Vagina (tissue), 2 donors: ENCODE measurements around the gene PGC.

ENCODE experiments used
- POLR2AphosphoS5 ChIP-seq, 2 donors: sonication (generic); formaldehyde crosslinking; IDR thresholded peaks; one replicate each; pipeline ENCODE4 v1.9.0; 2017; ENCODE audit warnings: antibody characterized with exemption in 2 of 2, mild to moderate bottlenecking in 2 of 2, low read depth in 1 of 2; ENCODE audit not compliant: insufficient read depth in 1 of 2
- TF ChIP-seq, protein P1 (sequence below), 3 experiments: fragments of 450-650 bp in 2 of 3; fragments of 200-600 bp in 1 of 3; sonication (generic) in 1 of 3; IDR thresholded peaks; one replicate each; pipeline ENCODE4 v1.5.1; 2017 to 2019; ENCODE audit warnings: antibody characterized with exemption in 3 of 3, mild to moderate bottlenecking in 2 of 3, moderate library complexity in 2 of 3

- TF ChIP-seq, protein P1, sequence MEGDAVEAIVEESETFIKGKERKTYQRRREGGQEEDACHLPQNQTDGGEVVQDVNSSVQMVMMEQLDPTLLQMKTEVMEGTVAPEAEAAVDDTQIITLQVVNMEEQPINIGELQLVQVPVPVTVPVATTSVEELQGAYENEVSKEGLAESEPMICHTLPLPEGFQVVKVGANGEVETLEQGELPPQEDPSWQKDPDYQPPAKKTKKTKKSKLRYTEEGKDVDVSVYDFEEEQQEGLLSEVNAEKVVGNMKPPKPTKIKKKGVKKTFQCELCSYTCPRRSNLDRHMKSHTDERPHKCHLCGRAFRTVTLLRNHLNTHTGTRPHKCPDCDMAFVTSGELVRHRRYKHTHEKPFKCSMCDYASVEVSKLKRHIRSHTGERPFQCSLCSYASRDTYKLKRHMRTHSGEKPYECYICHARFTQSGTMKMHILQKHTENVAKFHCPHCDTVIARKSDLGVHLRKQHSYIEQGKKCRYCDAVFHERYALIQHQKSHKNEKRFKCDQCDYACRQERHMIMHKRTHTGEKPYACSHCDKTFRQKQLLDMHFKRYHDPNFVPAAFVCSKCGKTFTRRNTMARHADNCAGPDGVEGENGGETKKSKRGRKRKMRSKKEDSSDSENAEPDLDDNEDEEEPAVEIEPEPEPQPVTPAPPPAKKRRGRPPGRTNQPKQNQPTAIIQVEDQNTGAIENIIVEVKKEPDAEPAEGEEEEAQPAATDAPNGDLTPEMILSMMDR (IDR thresholded peaks at IDR 0.05), result no peak
- no peak for TF ChIP-seq POLR2AphosphoS5 (IDR thresholded peaks at IDR 0.05; ENCODE audit: insufficient read depth in 1 of 2, low read depth in 1 of 2)
Measured at GRCh38 chr6:41747256-41748101, at the start of gene PGC.
